ENCODE data around the gene POU2F3.
A peak's percentile ranks its signal among the peaks of the same experiment; 100 is the strongest.

Gene POU2F3

DNA sequence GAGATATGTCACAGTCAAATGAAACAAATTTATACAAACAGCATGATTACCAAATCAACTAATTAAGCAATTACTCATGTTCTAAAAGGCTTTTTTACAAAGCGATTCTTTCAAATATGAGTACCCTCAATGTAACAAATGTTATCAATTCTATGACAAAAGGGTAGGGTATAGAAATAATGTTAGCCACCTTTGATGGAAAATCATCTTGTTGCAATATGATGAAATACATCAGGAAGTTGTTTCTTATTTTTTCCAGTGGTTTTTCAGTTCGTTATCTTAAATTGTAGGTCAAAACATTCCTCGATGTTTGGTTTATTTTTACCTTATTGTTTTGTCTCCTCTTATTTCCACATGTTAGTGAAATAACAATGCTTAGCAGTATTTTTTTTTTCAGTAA, 102.7 kb downstream of the POU2F3 start:
- H3K4me1 ChIP-seq, result peaks cover 0 to 91% (median 54%) of the 10 kb centered on the region in 4 donors
- intact Hi-C loops (cut with DNase I; ENCODE audit: low total_unique reads), result no loop called here
- TF ChIP-seq, protein P1, sequence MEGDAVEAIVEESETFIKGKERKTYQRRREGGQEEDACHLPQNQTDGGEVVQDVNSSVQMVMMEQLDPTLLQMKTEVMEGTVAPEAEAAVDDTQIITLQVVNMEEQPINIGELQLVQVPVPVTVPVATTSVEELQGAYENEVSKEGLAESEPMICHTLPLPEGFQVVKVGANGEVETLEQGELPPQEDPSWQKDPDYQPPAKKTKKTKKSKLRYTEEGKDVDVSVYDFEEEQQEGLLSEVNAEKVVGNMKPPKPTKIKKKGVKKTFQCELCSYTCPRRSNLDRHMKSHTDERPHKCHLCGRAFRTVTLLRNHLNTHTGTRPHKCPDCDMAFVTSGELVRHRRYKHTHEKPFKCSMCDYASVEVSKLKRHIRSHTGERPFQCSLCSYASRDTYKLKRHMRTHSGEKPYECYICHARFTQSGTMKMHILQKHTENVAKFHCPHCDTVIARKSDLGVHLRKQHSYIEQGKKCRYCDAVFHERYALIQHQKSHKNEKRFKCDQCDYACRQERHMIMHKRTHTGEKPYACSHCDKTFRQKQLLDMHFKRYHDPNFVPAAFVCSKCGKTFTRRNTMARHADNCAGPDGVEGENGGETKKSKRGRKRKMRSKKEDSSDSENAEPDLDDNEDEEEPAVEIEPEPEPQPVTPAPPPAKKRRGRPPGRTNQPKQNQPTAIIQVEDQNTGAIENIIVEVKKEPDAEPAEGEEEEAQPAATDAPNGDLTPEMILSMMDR (IDR thresholded peaks at IDR 0.05), result no peak

DNA sequence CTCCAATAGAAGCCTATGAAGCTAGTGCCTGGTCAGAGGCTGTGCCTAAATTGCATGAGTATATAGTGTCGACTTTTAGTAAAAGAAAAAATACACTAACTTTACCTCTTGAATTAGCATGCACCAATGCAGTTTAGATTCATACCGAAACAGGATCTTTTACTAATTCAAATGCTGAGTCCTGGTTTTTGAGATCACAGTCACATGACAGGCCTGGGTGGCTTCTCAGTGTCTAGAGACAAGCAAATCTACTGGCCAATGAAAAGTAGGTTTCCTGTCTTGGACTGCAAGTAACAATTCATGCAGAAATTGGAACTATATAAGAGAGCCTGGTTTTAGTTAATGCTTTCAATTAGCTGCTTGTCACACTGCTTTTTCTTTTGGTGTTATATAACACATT, 103.5 kb downstream of the POU2F3 start:
- H3K9me3 ChIP-seq, result no peaks in the 10 kb centered on the region
- peak in 1 of 2 donors; percentile 65 for DNase-seq
- peaks cover 0 to 97% (median 55%) of the 10 kb centered on the region in 4 donors for H3K4me1 ChIP-seq
- H3K27me3 ChIP-seq, result no peaks in the 10 kb centered on the region
- no peaks in the 10 kb centered on the region for H3K36me3 ChIP-seq
- intact Hi-C loops (cut with DNase I; ENCODE audit: low total_unique reads), result no loop called here
- H3K4me3 ChIP-seq, result no peak overlapping the region
- no peak overlapping the region for H3K27ac ChIP-seq
- TF ChIP-seq, protein P1 (IDR thresholded peaks at IDR 0.05), result no peak

More for the DNA sequence above, 102.7 kb downstream of the POU2F3 start:
- Histone ChIP-seq H3K9me3 (no peaks in the 10 kb centered on the region), H3K36me3 (no peaks in the 10 kb centered on the region), H3K27ac (no peak overlapping the region), H3K27me3 (no peaks in the 10 kb centered on the region), H3K4me3 (no peak overlapping the region)
- DNase-seq, result no peak

DNA sequence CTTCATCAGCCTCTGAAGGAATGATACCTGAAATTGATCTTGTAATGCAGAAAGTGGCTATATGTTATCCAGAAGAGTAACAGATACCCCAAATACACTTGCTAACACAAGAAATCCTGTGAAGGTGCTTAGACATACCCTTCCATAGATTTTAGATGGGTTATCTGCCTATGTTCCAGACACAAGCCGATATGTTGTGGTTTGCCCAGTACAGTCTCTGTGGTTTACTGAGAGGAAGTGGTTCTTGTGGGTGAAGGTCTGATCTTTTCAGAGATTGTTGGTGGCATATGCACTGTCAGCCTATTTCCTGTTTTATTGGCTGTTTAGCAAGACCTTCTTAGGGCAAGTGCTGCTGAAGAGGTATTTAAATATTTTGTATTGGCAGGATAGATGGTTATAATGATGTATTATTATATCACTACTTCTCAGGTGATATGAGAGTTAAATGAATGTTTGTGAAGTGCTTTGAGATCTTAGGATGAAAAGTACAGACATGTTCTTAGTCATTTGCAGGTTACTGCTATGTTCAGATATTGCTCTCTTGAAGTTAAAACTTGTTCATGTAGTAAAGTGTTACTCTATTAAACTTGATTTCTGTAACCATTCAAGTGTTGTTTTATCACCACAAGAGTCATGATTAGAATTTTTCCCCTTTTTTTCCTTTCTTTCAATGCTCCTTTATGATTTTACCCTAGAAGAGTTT, 104.5 kb downstream of the POU2F3 start:
- DNase-seq, result no peak
- Histone ChIP-seq H3K9me3 (no peaks in the 10 kb centered on the region), H3K36me3 (no peaks in the 10 kb centered on the region), H3K4me1 (peaks cover 0 to 97% (median 58%) of the 10 kb centered on the region in 4 donors), H3K27me3 (no peaks in the 10 kb centered on the region), H3K27ac (no peak overlapping the region), H3K4me3 (no peak overlapping the region)
- TF ChIP-seq, protein P1 (IDR thresholded peaks at IDR 0.05), result no peak
- intact Hi-C loops (cut with DNase I; ENCODE audit: low total_unique reads), result no loop called here

DNA sequence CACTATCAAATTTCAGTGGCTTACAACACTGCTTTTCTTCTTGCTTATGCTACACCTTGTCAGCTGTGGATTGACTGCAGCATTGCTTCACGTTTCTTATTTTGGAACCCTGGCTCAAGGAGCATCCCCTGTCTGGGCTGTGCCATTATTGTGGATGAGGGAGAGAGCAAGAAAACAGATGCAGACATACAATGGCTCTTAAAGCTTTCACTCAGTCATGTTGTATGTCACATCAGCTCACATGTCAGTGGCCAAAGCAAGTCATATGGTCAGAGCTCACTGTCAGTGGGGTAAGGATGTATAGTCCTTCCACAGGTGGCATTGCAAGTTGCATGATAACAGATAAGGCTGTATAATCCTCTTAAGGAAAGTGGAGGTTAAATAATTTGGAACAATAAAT, 106.3 kb downstream of the POU2F3 start:
- no peaks in the 10 kb centered on the region for H3K27me3 ChIP-seq
- no peaks in the 10 kb centered on the region for H3K9me3 ChIP-seq
- peaks cover 0 to 89% (median 45%) of the 10 kb centered on the region in 4 donors for H3K4me1 ChIP-seq
- DNase-seq, result no peak
- no peaks in the 10 kb centered on the region for H3K36me3 ChIP-seq
- H3K27ac ChIP-seq, result peak overlapping the region; percentile 54 to 60
- no peak overlapping the region for H3K4me3 ChIP-seq
- intact Hi-C loops (cut with DNase I; ENCODE audit: low total_unique reads), result no loop called here
- TF ChIP-seq, protein P1 (IDR thresholded peaks at IDR 0.05), result no peak

DNA sequence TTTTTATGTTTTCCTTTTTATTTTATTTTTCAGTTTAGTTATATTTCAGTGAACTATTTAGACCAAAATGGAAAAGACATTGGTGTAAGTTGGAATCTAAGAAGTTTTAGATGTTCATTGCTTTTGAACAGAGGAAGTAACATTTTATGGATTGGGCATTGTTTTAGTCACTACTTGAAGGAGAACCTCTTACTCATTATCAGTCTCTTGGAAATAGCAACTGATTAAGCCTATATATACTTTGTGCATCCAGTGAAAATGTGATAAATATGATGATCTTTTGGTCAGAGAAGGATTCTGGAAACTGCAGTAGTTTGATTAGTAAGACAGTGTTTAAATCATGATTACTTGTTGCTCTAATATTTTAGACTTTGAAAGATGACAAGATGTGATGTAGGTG, 110.7 kb downstream of the POU2F3 start:
- TF ChIP-seq, protein P1 (IDR thresholded peaks at IDR 0.05), result no peak
- H3K9me3 ChIP-seq, result no peaks in the 10 kb centered on the region
- H3K4me1 ChIP-seq, result peaks cover 0 to 60% (median 34%) of the 10 kb centered on the region in 4 donors
- no peak overlapping the region for H3K4me3 ChIP-seq
- no peak for DNase-seq
- no peaks in the 10 kb centered on the region for H3K27me3 ChIP-seq
- H3K36me3 ChIP-seq, result no peaks in the 10 kb centered on the region
- no peak overlapping the region for H3K27ac ChIP-seq
- intact Hi-C loops (cut with DNase I; ENCODE audit: low total_unique reads), result no loop called here

Data from tibial artery (tissue), 4 donors.